G401 (cell line): ENCODE data around the gene YRDC. TPM values are rescaled to one million over a fixed set of nuclear protein-coding genes. Genes with fewer than 3 reads are reported as not detected.
A peak's percentile ranks its signal among the peaks of the same experiment; 100 is the strongest.

Experiments used
- DNase-seq: peaks from one replicate; pipeline ENCODE4 v3.0.0-alpha.2; 2015; ENCODE audit warnings: low spot score
- in situ Hi-C: cut with HindIII; loops from 2 replicates; pipeline ENCODE4 v1.10.0; 2016; ENCODE audit warnings: low sequenced_read_pairs, mixed read lengths
- total RNA-seq: library from RNA; depleted of rRNA; stranded (reverse); fragments of >200 nt; shearing (Covaris generic); gene quantifications from 2 replicates; pipeline ENCODE4 v1.2.3, GENCODE V29; 2014; rRNA removed

Gene YRDC
- total RNA-seq = 35.1 and 36.4 TPM in 2 replicates

GRCh38 chr1:37807555-37808368 lies at the start of gene YRDC, which contains the start of gene C1orf122:
TSS of gene YRDC (minus strand) at chr1:37808208. CDS start at chr1:37808180, 28 bp downstream.
TSS of gene C1orf122 (plus strand) at chr1:37807790. CDS start at chr1:37808405, 615 bp downstream.
- in situ Hi-C loops = no loop called here
- DNase-seq = peak; percentile 92

- in situ Hi-C loops = no loop called here
These were observed 46.4 kb upstream of the YRDC start for GRCh38 chr1:37854406-37854805.

GRCh38 chr1:37853157-37853556 lies 45.1 kb upstream of the YRDC start:
- no peak for DNase-seq
- in situ Hi-C loops = no loop called here

More at GRCh38 chr1:37854406-37854805, 46.4 kb upstream of the YRDC start:
- no peak for DNase-seq

GRCh38 chr1:37851782-37852210 lies 43.8 kb upstream of the YRDC start:
- in situ Hi-C loops = no loop called here

GRCh38 chr1:37851262-37851661 lies 43.3 kb upstream of the YRDC start:
- in situ Hi-C loops = no loop called here
- no peak for DNase-seq

More at GRCh38 chr1:37851782-37852210, 43.8 kb upstream of the YRDC start:
- no peak for DNase-seq

GRCh38 chr1:37850352-37850955 lies 42.4 kb upstream of the YRDC start:
- no peak for DNase-seq
- in situ Hi-C loops = no loop called here

GRCh38 chr1:37849480-37849879 lies 41.5 kb upstream of the YRDC start:
- in situ Hi-C loops = no loop called here
- DNase-seq = no peak

GRCh38 chr1:37846647-37847339 lies 38.8 kb upstream of the YRDC start:
- in situ Hi-C loops = no loop called here
- DNase-seq = no peak

GRCh38 chr1:37845786-37846185 lies 37.8 kb upstream of the YRDC start:
- in situ Hi-C loops = no loop called here
- no peak for DNase-seq

GRCh38 chr1:37845049-37845646 lies 37.1 kb upstream of the YRDC start:
- DNase-seq = no peak
- in situ Hi-C loops = no loop called here

- in situ Hi-C loops = no loop called here
- DNase-seq = no peak
These were observed 36.5 kb upstream of the YRDC start for GRCh38 chr1:37844536-37844935.

GRCh38 chr1:37841652-37842051 lies 33.6 kb upstream of the YRDC start:
- DNase-seq = no peak
- in situ Hi-C loops = no loop called here

GRCh38 chr1:37840711-37841110 lies 32.7 kb upstream of the YRDC start:
- no peak for DNase-seq
- in situ Hi-C loops = no loop called here

- in situ Hi-C loops = no loop called here
- DNase-seq = no peak
These were observed 31.7 kb upstream of the YRDC start for GRCh38 chr1:37839676-37840075.

- no peak for DNase-seq
- in situ Hi-C loops = no loop called here
These were observed 28.8 kb upstream of the YRDC start for GRCh38 chr1:37836788-37837187.

GRCh38 chr1:37831809-37832208 lies 23.8 kb upstream of the YRDC start:
- in situ Hi-C loops = no loop called here

GRCh38 chr1:37831109-37831508 lies 23.1 kb upstream of the YRDC start:
- DNase-seq = no peak
- in situ Hi-C loops = no loop called here

More at GRCh38 chr1:37831809-37832208, 23.8 kb upstream of the YRDC start:
- no peak for DNase-seq

- in situ Hi-C loops = no loop called here
- no peak for DNase-seq
These were observed 20.5 kb upstream of the YRDC start for GRCh38 chr1:37828410-37829074.

GRCh38 chr1:37825506-37825905 lies 17.5 kb upstream of the YRDC start:
- in situ Hi-C loops = no loop called here
- DNase-seq = no peak
